GM18498 (cell line): ENCODE results near the gene DPM2.

ENCODE experiments used
- ATAC-seq: cut with Tn5 transposase; IDR thresholded peaks from one replicate; pipeline ENCODE4 v1.9.1; 2021; ENCODE audit warnings: mild to moderate bottlenecking, moderate library complexity; ENCODE audit not compliant: unreplicated experiment

DPM2 gene

GRCh38 chr9:127938298-127938690, 640 bp upstream of the DPM2 start:
- no peak for ATAC-seq

- ATAC-seq, result no peak
Observed at GRCh38 chr9:127937056-127937387, 632 bp downstream of the DPM2 start.

DNA sequence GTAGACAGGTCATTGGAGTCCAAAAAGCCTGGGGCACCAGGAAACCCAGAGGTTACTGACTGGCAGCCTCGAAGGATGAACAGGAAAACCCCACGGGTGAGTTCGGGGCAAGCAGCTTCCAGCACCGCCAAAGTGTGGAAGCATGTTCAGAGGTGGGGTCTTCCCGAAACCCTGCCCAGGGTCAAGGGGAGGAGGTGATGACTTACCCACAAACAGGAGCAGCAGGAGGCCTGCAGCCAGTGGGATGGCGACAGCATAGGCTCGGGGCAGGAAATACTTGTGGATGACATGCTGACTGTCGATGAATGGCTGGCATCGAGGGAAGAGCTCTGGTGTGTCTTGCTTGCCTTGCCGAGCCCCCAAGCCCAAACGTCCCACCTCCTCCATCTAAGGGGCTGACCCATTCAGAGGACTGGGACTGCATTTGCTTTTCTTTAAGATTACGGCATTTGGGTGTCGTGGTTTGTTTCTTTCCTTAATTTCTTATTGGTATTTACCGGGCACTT, 1.3 kb downstream of the DPM2 start:
- ATAC-seq, result no peak

GRCh38 chr9:127935765-127936221, 1.9 kb downstream of the DPM2 start:
- ATAC-seq, result no peak

DNA sequence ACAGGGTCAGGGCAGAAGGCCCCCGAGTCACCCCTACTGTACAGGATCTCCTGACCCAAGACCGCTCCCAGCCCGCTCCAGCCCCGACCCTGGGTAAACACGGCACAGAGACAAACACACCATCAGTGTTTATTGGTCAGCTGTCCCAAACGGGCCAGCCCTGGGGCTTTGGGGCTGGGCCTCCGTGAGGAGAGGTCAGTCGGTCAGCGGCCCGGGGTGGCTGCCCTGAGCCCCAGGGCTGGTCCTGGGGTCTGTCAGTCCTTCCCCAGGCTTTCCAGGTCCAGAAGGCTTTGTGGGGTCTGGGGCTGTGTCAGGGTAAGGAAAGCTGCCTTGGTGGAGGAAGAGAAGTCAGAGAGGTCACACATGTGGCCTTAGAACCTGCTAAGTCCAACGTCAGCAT, 2.7 kb downstream of the DPM2 start:
- no peak for ATAC-seq

DNA sequence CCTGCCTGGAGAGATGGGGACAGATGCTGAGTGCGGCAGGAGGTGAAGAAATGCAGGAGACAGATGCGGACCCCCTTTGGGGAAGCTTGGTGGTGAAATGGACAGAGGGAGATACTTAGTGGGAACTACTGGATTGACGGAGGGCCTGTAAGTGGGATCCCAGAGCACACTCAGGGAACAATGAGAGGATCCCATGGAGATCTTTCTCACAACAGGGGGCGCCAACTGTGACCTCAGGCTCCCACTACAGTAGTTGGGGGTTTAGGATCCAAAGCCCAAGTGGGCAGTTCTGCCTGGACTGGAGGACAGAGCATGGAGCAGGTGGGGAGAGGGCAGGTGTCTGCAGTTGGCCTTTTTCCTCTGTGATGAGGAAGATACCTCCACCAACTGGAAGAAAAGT, 3.4 kb downstream of the DPM2 start:
- no peak for ATAC-seq

DNA sequence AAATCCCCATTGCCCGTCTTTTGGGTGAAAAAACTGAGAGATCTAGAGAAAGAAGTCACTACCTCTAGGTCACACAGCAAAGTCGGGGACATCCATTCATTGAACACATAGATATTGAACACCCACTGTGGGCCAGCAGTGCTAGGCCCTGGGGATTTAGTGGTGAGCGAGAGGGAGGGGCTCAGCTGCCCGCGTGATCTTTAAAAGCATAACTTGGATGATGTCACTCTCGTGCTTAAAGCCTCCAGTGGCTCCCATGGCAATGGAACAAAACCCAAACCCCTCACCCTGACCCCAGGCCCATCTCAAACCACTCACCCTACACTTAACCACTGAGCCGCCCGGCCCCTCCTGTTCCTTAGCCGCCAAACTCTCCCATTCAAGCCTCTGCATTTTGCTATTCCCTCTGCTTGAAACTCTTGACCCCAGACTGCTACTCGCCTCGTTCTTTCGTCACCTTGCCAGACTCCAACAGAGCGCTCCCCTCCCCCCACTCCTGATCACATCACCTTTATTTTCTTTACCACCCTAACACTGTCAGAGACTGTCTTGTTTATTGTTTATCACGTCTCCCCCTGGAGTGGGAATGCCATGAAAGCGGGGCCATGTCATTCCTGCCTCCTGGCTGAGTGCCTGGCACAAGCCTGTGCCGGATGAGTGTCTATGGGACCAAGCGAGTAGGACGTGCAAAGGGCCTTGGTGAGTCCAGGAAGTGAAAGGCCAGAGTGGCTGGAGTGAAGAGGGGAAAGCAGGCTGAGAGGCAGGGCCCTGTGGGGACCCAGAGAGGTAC, 6.4 kb downstream of the DPM2 start:
- peak; percentile 24 for ATAC-seq

- ATAC-seq, result peak; percentile 86
Observed at GRCh38 chr9:127930231-127931091, 7.2 kb downstream of the DPM2 start, which contains the start of gene PIP5KL1. TSS of gene PIP5KL1 (minus strand) at chr9:127930777. CDS start at chr9:127930752, 25 bp downstream.

DNA sequence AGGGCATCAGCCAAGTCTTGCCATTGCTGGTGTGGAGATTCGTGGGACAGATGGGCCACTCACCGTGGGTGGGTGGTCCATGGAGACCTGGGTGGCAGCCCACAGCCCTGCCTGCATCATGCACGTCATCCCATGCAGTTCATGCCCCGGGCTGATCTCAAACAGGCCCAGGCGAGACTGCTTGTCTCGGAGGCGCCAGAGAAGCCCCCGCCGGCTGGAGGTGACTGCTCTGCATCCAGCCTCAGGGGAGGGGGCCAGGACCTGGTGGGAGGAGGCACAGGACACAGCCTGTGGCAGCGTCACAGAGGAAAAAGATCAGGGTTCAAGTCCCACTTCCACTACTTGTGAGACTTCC, 8.1 kb downstream of the DPM2 start:
- ATAC-seq, result no peak

DNA sequence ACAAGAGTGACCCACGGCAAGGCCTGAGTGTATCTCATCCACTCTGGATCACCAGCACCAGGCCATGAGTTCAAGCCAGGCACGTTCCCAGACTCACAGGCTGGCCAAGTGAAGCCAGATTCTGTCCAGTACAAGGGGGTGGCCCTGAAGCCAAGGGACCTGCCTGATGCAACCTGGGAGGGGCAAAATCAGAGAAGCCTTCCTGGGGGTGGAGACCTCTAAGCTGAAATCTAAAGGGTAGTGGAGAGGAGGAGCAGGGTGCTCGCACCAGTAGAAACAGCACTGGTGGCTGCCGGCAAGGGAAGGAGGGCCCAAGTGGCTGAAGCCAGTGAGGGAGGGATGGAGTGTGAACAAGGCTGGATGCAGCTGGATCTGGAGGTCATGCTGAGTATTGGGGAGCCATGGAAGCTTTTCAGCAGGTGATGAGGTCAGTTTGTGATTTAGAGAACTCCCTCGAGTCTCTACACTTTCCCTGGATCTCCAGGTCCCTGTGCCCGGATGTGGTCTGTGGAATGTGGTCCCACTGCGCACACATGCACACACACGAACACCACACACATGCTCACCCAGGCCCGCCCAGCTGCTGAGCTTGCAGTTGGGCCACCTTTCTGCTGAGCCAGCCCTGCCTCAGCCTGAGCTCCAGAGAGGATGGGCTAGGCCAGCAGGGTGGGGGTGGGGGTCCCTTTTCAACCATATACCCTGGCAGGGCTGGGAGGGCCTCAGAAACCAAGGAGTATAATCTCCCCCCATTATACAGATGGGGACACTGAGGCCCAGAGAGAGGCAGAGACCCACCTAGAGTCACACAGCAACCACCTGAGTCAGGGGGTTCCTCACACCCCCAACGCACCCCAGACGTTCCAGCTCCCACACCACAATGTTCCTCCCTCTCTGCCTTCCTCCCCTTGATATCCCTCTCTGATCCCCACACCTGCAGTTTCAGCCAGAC, 8.7 kb downstream of the DPM2 start:
- no peak for ATAC-seq

DNA sequence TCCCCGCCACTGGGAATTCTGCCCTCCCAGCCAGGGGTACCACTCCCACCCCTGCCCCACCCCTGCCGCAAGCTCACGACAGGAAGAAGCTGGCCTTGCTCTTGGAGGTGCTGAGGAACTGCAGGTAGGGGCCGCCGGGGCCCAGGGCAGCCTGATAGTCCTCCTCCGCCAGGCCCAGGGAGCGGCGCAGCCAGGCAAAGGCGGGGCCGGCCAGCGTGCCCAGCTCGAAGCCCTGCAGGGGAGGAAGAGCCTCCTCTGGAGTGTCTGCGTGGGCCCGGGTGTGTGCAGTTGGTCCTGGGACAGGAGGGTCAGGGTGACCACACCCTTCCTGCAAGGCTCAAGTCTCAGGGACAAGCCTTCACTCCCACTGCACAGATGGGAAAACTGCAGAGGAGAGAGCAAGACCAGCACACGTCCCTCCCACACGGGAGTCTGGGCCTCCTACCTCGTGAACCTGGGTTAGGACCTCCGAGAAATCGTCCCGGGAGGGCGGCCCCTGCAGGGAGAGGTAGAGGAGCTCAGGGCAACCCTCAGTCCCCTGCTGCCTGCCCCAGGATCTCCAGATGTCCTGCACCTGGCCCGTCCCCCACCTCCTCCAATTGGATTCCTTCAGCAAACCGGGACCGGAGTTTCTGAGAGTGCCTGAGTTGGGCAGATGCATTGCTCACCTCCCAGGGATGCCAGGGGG, 9.5 kb downstream of the DPM2 start:
- ATAC-seq, result no peak

- no peak for ATAC-seq
Observed at GRCh38 chr9:127927201-127927987, 10.3 kb downstream of the DPM2 start.

GRCh38 chr9:127926906-127927200, 10.8 kb downstream of the DPM2 start:
- no peak for ATAC-seq

DNA sequence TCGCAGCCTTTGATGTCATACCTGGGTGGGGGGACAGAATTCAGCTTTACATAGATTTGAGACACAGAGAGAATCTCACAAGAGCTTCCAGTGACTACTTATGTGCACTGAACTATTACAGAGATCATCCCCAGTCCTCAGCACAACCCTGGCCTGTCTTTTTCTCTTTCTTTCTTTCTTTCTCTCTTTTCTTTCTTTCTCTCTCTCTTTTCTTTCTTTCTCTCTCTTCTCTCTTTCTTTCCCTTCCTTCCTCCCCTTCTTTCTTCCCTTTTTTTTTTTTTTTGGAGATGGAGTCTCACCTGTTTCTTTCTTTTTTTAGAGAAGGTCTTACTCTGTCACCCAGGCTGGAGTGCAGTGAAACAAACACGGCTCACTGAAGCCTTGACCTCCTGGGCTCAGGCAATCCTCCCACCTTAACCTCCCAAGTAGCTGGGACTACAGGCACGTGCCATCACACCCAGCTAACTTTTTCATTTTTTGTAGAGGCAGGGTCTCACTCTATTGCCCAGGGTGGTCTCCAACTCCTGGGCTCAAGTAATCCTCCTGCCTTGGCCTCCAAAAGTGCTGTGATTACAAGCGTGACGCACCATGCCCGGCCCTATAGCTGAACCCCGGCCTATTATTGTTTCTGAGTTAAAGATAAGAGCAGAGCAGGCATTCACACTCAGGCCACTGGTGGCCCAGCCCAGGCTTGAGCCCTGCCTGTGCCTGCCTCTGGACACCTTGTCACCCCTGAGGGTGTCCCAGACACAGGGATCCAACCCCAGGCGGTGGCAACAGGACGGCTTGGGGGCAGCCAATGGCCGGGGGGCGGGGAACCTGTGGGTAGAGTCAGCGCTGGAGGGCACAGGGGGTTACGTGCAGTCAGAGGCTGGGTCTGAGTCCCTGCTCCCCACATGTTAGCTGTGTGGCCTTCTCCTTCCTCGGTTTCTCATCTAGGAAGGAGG, 11.4 kb downstream of the DPM2 start:
- no peak for ATAC-seq

DNA sequence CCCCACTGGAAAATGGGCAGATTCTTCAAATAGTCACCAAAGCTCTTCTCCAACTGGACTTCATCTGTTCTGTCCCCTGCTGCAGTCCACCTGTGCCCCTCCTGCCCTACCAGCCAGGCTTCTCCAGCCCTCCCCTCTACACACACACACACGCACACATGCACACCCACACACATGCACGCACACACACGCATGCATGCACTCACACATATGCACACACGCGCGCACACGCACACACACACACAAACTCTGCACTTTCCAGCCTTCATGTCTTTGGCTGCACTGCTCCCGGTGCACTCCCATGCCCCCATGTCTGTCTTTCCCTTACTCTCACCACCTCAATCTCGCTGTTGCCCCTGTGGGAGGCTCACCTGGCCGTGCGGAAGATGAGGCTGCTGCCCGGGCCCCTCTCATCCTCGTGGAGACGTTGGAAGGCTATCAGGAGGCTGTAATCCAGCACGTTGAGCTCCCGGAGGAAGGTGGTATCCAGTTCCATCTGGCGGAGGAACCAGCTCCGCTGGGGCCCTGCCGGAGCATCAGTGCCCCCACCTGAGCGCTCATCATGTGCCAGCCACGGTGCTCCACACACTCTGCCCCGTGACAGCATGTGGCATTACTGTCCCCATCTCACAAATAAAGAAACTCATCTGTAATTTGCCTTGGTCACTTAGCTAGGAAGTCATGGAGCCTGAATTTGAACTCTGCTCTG, 12.8 kb downstream of the DPM2 start:
- no peak for ATAC-seq

DNA sequence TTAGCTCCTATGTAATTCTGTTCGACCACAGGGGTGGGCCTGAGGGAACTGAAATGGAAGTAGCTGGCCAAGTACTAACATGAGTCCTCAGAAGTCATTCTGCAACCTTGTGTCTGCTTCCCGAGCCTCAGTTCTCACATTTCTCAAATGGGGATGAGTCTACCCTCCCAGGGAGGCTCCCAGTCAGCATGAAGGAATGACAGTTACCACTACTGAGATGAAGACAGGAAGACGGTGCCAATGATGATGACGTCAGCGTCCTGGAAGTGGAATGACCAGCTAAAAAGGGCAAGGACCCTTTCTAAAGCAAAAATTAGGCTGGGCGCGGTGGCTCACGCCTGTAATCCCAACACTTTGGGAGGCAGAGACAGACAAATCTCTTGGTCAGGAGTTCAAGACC, 13.9 kb downstream of the DPM2 start:
- ATAC-seq, result no peak

DNA sequence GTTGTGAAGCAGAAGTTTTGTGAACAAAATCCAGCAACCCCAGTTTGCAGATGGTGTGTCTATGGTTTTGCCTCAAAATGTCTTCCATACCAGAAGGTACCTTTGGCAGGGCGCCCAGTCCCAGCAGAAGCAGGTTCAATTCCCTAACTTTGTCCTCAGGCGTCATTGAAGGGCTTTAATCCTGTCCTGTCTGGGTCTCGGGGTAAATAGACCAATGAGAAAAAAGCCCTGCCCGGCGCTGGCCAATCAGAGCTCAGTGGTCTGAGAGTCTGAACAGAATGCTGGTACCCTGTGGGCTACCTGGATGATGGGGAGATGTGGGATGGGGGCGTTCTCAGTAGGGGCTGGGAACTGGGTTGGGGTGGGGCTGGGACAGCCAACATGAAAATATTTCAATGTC, 14.6 kb downstream of the DPM2 start:
- ATAC-seq, result no peak

GRCh38 chr9:127921557-127922120, 16.0 kb downstream of the DPM2 start:
- no peak for ATAC-seq
